GM21367 (cell line): ENCODE measurements around the gene HPCAL1.
"Not testable (repeated sequence)": the region's sequence is repeated elsewhere in the genome, so short reads cannot be mapped to it uniquely, and the experiment has no call there.

ENCODE experiments used
- ATAC-seq: cut with Tn5 transposase; IDR thresholded peaks from one replicate; pipeline ENCODE4 v1.9.1; 2021; ENCODE audit not compliant: unreplicated experiment

Gene HPCAL1

GRCh38 chr2:10284108-10284870 is 18.4 kb upstream of the HPCAL1 start:
- no peak for ATAC-seq

- no peak for ATAC-seq
Observed at GRCh38 chr2:10285191-10285555, 17.5 kb upstream of the HPCAL1 start.

DNA sequence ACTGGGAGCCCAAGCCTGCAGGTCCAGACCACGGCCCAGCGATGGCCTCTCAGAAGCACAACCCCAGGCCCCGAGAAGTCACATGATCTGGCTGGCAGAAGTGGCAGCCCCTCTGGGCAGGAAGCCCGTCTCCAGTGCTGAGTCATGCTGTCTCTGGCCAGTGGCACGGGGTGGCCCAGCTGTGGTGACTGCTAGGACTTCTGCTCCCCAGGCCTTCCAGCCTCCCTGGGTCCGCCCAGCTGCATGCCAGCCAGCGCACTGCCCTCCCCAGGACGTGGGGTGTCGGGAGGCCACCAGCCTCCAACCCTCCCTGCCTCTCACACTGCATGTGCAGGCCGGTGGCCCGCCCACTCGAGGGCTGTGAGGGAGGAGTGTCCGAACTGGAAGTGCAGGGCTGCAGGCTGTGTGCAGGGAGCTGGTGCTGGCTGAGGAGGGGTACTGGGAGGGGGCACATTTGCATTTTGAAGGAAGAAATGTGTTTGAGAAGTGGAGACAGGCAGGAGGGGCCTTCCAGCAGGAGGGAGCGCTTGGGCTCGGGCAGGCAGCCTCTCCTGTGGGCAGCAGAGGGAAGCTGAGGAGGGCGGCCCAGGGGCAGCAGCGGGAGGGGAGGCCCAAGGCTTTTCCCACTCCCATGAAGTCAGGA is 17.0 kb upstream of the HPCAL1 start:
- ATAC-seq: no peak

DNA sequence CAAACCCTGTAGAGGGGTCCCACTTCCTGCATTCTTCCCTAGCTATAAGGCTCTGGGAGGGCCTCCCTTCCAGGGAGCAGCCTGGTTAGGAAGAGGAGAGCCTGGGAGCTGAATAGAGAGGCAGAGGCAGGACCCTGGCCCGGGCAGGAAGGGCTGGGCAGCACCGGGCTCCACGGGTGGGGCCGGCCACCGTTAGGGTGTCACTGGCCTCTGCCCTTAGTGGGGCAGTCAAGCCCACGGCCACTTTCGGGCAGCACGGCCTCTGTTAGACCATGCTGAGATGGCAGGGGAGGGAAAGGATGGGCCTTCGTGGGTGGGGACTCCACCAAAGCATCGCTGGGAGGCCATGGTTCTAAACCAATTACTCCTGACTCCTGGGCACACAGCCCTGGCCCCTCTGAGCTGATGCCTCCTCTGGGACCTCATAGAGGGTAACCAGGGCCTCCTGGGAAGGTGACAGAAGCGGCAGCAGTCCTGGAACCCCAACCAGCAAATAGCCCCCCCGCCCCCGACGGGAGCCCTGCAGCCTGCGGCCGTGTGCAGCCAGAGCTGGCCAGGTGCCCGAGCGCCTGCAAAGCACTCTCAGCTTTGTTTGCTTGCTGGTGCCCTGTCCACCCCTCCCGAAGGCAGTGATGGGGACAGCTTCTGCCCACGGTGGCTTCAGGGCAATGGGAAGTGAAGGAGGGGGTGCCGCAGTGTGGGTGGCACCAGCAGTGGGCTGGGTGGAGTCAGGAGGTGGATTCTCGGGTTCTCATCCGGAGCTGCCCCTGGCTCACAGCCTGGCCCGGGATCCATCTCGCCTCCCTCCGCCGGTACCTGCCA is 16.3 kb upstream of the HPCAL1 start:
- ATAC-seq: no peak

- ATAC-seq: no peak
Observed at GRCh38 chr2:10287761-10288160, 14.9 kb upstream of the HPCAL1 start.

DNA sequence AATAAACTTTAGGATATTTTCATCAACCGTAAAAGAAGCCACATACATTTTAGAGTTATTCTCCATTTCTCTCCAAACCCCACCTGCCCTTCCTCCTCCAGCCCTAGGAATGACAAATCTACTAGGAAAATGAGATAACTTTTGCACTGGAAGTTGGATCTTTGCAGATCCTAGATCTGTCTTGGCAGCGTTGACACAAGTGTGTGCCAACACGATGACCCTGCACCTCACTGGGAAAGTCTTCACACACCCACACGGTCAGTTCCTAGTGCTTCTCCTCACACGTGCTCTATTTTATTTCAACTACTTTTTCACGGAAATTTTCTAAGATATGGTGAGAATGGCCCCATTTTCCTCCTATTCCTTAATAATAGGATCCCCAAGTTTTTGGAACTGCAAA is 14.1 kb upstream of the HPCAL1 start:
- no peak for ATAC-seq

DNA sequence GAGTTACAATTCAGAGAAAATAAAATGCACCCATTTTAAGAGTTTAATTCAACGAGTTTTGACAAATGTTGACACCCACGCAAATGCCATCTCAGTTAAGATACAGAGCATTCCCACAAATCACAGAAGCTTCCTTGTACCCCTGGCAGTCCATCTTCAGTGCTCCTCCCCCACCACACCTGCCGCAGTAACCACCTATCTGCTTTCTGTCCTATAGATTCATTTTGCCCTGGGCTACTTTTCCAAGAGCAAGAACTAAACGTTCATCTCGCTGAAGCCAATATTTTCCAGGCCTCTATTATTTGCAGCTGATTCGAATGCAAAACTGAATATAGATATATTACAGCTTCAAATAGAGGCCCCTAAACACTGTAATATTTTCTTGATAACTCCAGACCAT is 13.4 kb upstream of the HPCAL1 start:
- ATAC-seq: no peak

GRCh38 chr2:10289891-10290290 is 12.8 kb upstream of the HPCAL1 start:
- ATAC-seq: no peak

DNA sequence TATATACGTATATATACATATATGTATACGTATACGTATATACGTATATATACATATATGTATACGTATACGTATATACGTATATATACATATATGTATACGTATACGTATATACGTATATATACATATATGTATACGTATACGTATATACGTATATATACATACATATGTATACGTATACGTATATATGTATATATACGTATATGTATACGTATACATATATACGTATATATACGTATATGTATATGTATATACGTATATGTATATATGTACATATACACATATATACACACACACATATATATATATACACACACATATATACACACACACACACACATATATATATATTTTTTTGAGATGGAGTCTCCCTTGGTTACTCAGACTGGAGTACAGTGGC is 11.3 kb upstream of the HPCAL1 start:
- ATAC-seq: not testable (repeated sequence)

GRCh38 chr2:10292033-10292432 is 10.7 kb upstream of the HPCAL1 start:
- no peak for ATAC-seq

DNA sequence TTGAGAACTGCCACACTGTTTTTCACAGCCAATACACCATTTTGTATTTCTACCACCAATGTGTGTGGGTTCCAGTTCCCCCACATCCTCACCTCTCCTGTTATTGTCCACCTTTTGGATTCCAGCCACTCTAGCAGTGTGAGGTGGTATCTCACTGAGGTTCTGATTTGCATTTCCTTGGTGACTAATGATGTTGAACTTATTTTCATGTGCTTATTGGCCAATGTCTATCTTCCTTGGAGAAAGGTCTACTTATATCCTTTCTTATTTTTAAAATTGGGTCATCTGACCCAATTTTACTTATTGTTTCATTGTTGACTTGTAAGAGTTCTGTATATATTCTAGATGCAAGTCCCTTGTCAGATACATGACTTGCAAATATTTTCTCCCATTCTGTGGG is 9.1 kb upstream of the HPCAL1 start:
- no peak for ATAC-seq

GRCh38 chr2:10294077-10294476 is 8.6 kb upstream of the HPCAL1 start:
- ATAC-seq: no peak

GRCh38 chr2:10295649-10296048 is 7.1 kb upstream of the HPCAL1 start:
- ATAC-seq: not testable (repeated sequence)

DNA sequence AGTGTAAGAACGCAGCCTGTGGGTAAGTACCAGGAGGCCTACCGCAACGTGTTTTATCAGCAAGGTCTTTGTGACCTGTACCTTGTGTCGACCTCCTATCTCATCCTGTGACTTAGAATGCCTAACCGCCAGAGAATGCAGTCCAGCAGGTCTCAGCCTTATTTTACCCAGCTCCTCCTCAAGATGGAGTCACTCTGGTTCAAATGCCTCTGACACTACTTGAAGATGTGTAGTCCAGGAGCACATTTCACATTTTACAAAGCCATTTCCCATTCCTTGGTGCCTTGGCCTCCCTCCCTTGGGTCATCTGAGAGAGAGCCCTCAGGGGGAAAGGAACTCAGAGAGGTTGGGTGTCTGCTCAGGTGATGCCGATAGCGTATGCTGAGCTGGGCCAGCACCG is 6.6 kb upstream of the HPCAL1 start:
- ATAC-seq: no peak

GRCh38 chr2:10297191-10297830 is 5.4 kb upstream of the HPCAL1 start:
- ATAC-seq: no peak

DNA sequence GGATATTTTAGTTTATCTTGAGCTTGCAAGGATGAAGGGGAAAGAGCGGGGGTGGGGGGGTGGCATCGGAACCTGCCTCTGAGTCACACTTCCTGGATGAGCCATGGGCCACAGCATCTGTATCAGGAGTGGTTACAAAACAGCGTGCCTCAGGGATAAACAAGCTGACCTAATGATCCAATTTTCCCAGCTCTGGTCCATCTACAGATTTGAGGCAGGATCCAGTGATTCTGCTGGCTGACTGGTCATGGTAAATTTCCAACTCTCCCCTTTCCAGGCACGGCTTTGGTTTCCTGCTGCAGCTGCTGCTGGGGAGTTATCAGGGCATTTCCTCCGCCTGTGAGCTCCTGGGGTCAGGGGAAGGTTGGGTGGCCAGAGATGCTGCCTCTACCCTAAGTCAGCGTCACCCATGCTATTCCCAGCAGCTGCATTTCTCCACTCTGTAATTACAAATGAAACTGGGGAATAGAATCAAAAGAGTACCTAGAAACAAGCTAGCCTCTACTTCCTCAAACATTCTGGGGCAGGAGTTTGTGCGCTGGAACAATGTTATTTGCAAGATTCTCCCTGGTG is 4.7 kb upstream of the HPCAL1 start:
- no peak for ATAC-seq

DNA sequence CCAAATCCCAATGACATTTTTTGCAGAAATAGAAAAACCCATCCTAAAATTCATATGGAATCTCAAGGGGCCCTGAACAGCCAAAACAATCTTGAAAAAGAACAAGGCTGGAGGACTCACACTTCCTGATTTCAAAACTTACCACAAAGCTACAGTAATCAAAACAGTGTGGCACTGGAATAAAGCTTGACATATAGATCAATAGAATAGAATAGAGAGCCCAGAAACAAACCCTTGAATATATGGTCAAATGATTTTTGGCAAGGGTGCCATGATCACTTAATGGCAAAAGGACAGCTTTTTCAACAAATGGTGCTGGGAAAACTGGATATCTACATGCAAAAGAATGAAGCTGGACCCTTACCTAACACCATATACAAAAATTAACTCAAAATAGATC is 3.9 kb upstream of the HPCAL1 start:
- ATAC-seq: not testable (repeated sequence)

GRCh38 chr2:10300328-10300920 is 2.3 kb upstream of the HPCAL1 start:
- ATAC-seq: no peak

- ATAC-seq: no peak
Observed at GRCh38 chr2:10300997-10301940, 1.4 kb upstream of the HPCAL1 start.
